ENCODE data around the gene LRRC56. TPM values are rescaled to one million over a fixed set of nuclear protein-coding genes. Genes with fewer than 3 reads are reported as not detected.

Gene LRRC56
- total and polyA plus RNA-seq, 2 of the 13 experiments (the other 11 are each of a cell fraction or from before 2014, with no cell fraction given) = 0.11 to 0.29 TPM

GRCh38 chr11:537622-538430 is 499 bp downstream of the LRRC56 start (continued):
- no peak for TF ChIP-seq ZNF713 (CRISPR knock-in tag; IDR thresholded peaks at IDR 0.05)
- no peak for TF ChIP-seq ZSCAN9 (CRISPR knock-in tag; IDR thresholded peaks at IDR 0.05; ENCODE audit: borderline replicate concordance)
- TF ChIP-seq MYC (CRISPR knock-in tag; IDR thresholded peaks at IDR 0.05; ENCODE audit: borderline replicate concordance) = no peak
- TF ChIP-seq NCOA2 (CRISPR knock-in tag; IDR thresholded peaks at IDR 0.05) = no peak
- no peak for TF ChIP-seq NPAS2 (CRISPR knock-in tag; IDR thresholded peaks at IDR 0.05; ENCODE audit: borderline replicate concordance)
- no peak for TF ChIP-seq ZMYM2 (CRISPR knock-in tag; IDR thresholded peaks at IDR 0.05)
- no peak for TF ChIP-seq ZNF10 (CRISPR knock-in tag; IDR thresholded peaks at IDR 0.05; ENCODE audit: borderline replicate concordance, low read depth)
- TF ChIP-seq NFE2L2 (IDR thresholded peaks at IDR 0.05; ENCODE audit: low read length) = no peak
- TF ChIP-seq HHEX (CRISPR knock-in tag; IDR thresholded peaks at IDR 0.05) = no peak
- no peak for TF ChIP-seq RBFOX2 (IDR thresholded peaks at IDR 0.05; ENCODE audit: low read depth, low read length)
- no peak for TF ChIP-seq ZNF335 (CRISPR knock-in tag; IDR thresholded peaks at IDR 0.05)
- TF ChIP-seq MEF2D (CRISPR knock-in tag; IDR thresholded peaks at IDR 0.05) = no peak
- TF ChIP-seq ZBTB20 (CRISPR knock-in tag; IDR thresholded peaks at IDR 0.05; ENCODE audit: borderline replicate concordance, low read depth) = no peak
- TF ChIP-seq, protein P1, sequence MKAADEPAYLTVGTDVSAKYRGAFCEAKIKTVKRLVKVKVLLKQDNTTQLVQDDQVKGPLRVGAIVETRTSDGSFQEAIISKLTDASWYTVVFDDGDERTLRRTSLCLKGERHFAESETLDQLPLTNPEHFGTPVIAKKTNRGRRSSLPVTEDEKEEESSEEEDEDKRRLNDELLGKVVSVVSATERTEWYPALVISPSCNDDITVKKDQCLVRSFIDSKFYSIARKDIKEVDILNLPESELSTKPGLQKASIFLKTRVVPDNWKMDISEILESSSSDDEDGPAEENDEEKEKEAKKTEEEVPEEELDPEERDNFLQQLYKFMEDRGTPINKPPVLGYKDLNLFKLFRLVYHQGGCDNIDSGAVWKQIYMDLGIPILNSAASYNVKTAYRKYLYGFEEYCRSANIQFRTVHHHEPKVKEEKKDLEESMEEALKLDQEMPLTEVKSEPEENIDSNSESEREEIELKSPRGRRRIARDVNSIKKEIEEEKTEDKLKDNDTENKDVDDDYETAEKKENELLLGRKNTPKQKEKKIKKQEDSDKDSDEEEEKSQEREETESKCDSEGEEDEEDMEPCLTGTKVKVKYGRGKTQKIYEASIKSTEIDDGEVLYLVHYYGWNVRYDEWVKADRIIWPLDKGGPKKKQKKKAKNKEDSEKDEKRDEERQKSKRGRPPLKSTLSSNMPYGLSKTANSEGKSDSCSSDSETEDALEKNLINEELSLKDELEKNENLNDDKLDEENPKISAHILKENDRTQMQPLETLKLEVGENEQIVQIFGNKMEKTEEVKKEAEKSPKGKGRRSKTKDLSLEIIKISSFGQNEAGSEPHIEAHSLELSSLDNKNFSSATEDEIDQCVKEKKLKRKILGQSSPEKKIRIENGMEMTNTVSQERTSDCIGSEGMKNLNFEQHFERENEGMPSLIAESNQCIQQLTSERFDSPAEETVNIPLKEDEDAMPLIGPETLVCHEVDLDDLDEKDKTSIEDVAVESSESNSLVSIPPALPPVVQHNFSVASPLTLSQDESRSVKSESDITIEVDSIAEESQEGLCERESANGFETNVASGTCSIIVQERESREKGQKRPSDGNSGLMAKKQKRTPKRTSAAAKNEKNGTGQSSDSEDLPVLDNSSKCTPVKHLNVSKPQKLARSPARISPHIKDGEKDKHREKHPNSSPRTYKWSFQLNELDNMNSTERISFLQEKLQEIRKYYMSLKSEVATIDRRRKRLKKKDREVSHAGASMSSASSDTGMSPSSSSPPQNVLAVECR (CRISPR knock-in tag; IDR thresholded peaks at IDR 0.05; ENCODE audit: borderline replicate concordance) = 0 out of 2 replicates have a peak, but pooled peaks have one; percentile 8
- TF ChIP-seq NCOA1 (CRISPR knock-in tag; IDR thresholded peaks at IDR 0.05) = peak; percentile 11; the same call in 1 of the 2 replicates
- TF ChIP-seq ONECUT2 (CRISPR knock-in tag; IDR thresholded peaks at IDR 0.05) = no peak
- no peak for TF ChIP-seq ZNF749 (CRISPR knock-in tag; IDR thresholded peaks at IDR 0.05; ENCODE audit: borderline replicate concordance)
- no peak for TF ChIP-seq GATA4 (IDR thresholded peaks at IDR 0.05; ENCODE audit: borderline replicate concordance, low read depth)
- TF ChIP-seq GPN1 (CRISPR knock-in tag; IDR thresholded peaks at IDR 0.05; ENCODE audit: borderline replicate concordance) = no peak
- no peak for TF ChIP-seq REL (CRISPR knock-in tag; conservative IDR thresholded peaks at IDR 0.05)
- no peak for TF ChIP-seq CBX1 (IDR thresholded peaks at IDR 0.05; ENCODE audit: low read depth)
- TF ChIP-seq, protein P2, sequence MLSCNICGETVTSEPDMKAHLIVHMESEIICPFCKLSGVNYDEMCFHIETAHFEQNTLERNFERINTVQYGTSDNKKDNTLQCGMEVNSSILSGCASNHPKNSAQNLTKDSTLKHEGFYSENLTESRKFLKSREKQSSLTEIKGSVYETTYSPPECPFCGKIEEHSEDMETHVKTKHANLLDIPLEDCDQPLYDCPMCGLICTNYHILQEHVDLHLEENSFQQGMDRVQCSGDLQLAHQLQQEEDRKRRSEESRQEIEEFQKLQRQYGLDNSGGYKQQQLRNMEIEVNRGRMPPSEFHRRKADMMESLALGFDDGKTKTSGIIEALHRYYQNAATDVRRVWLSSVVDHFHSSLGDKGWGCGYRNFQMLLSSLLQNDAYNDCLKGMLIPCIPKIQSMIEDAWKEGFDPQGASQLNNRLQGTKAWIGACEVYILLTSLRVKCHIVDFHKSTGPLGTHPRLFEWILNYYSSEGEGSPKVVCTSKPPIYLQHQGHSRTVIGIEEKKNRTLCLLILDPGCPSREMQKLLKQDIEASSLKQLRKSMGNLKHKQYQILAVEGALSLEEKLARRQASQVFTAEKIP (CRISPR knock-in tag; IDR thresholded peaks at IDR 0.05; ENCODE audit: borderline replicate concordance) = no peak
- TF ChIP-seq ZNF619 (CRISPR knock-in tag; IDR thresholded peaks at IDR 0.05) = no peak
- 0 out of 2 replicates have a peak, but pooled peaks have one; percentile 35 for TF ChIP-seq ZNF788 (CRISPR knock-in tag; IDR thresholded peaks at IDR 0.05; ENCODE audit: borderline replicate concordance)
- no peak for TF ChIP-seq ATAD3A (CRISPR knock-in tag; IDR thresholded peaks at IDR 0.05)
- 0 out of 2 replicates have a peak, but pooled peaks have one; percentile 2 for TF ChIP-seq FOXK1 (CRISPR knock-in tag; IDR thresholded peaks at IDR 0.05; ENCODE audit: borderline replicate concordance, low read depth)
- TF ChIP-seq ZNF274 (CRISPR knock-in tag; IDR thresholded peaks at IDR 0.05) = no peak
